Measurements from ENCODE around the gene SAGE1.
"Not testable (repeated sequence)": the region's sequence is repeated elsewhere in the genome, so short reads cannot be mapped to it uniquely, and the experiment has no call there.

The SAGE1 gene, protein sequence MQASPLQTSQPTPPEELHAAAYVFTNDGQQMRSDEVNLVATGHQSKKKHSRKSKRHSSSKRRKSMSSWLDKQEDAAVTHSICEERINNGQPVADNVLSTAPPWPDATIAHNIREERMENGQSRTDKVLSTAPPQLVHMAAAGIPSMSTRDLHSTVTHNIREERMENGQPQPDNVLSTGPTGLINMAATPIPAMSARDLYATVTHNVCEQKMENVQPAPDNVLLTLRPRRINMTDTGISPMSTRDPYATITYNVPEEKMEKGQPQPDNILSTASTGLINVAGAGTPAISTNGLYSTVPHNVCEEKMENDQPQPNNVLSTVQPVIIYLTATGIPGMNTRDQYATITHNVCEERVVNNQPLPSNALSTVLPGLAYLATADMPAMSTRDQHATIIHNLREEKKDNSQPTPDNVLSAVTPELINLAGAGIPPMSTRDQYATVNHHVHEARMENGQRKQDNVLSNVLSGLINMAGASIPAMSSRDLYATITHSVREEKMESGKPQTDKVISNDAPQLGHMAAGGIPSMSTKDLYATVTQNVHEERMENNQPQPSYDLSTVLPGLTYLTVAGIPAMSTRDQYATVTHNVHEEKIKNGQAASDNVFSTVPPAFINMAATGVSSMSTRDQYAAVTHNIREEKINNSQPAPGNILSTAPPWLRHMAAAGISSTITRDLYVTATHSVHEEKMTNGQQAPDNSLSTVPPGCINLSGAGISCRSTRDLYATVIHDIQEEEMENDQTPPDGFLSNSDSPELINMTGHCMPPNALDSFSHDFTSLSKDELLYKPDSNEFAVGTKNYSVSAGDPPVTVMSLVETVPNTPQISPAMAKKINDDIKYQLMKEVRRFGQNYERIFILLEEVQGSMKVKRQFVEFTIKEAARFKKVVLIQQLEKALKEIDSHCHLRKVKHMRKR

DNA sequence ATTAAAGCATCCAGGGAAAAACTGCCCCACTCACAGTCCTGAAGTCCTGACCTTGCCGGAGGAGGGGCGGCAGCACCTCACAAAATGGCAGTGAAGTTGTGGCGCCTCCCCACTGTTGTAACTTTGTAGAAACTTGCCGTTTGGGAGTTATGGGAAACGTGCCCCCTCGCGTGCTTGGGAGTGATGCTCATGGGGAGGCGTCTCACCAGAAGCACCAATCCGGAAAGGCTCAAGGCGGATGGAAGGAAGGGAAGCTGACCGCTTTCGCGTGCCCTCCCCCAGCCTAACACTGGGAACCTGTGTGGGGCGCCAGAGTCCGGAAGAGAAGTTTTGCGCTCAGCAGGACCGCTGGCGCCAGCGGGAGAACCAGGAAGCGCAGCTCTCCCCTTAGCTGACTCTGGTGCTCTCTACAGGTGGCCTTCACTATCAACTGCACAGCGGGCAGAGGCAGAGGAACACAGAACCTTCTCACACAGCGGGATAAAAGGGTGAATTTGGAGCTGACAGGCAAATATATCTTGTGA lies at the start of gene SAGE1, which contains the start of gene CT45A10:
TSS of gene SAGE1 (plus strand) at position 423 of the 524 bp plus-strand sequence. CDS start 2,527 bp downstream, outside the sequence.
TSS of gene CT45A10 (minus strand) at position 151 of the 524 bp plus-strand sequence. CDS start 8,100 bp downstream, outside the sequence.
- no peak for DNase-seq

- not testable (repeated sequence) for DNase-seq
Observed at GRCh38 chrX:135854438-135854837, 39.1 kb upstream of the SAGE1 start, which contains the start of gene CT45A8. CT45A8 (minus strand) TSS chrX:135854538; CDS start chrX:135850783, 3,755 bp downstream.

GRCh38 chrX:135871712-135872111 lies 21.8 kb upstream of the SAGE1 start, which contains the start of gene CT45A9:
CT45A9 (minus strand) TSS chrX:135871812; CDS start chrX:135868061, 3,751 bp downstream.
- not testable (repeated sequence) for DNase-seq

GRCh38 chrX:135882741-135883140 lies 10.8 kb upstream of the SAGE1 start:
- not testable (repeated sequence) for DNase-seq

DNA sequence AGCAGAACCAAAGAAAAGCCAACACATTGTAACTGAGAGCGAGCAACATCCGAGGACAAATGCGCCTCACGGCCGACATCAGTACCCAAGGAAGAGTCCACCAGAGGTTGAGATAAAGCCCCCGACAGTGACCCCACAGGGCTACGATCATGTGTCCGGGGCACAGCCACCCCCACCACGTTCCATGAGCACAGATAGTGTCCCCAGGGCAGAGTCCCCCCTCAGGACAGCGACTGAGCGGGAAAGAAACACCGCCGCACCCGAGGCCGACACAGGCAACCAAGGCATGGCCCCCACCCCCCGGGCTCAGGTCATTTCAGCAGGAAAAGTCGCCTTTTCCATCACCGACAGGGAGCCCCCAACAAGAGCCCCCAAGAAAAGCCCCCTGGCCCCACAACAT lies 5.3 kb upstream of the SAGE1 start:
- DNase-seq, result not testable (repeated sequence)

GRCh38 chrX:135888976-135889375 lies 4.5 kb upstream of the SAGE1 start:
- not testable (repeated sequence) for DNase-seq

- DNase-seq, result no peak
Observed at GRCh38 chrX:135890087-135890585, 3.4 kb upstream of the SAGE1 start.

DNA sequence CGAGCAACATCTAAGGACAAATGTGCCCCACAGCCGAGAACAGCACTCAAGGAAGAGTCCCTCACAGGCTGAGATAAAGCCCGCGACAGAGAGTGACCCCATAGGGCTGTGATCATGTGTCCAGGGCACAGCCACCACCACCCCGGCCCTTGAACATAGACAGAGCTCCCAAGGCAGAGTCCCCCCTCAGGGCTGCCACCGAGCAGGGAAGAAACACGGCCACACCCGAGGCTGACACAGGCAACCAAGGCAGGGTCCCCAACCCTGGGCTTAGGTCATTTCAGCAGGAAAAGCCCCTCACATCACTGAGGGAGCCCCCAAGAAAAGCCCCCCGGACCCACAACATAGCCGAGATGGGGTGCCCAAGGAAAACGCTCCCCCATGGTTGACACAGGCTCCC lies 735 bp upstream of the SAGE1 start:
- DNase-seq, result no peak

GRCh38 chrX:135910251-135910650 lies 16.7 kb downstream of the SAGE1 start:
- no peak for DNase-seq

DNA sequence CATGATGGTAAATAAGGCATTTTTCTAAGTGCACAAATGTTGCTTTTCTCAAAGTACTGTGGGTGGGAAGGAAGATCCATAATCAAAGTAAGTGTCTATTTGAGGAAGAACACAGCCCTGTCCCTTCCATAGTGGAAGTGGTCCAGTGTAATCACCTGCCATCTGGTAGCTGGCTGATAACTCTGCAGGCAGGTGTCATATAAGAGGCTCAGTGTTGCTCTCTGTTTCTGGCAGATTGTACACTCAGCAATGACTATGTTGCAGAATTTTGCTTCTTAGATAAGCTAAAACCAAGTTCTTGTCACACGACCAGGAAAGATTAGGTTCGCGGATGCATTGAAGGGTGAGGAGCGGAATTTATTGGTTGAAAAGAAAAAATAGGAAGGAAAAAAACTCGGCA lies 20.9 kb downstream of the SAGE1 start:
- no peak for DNase-seq

DNA sequence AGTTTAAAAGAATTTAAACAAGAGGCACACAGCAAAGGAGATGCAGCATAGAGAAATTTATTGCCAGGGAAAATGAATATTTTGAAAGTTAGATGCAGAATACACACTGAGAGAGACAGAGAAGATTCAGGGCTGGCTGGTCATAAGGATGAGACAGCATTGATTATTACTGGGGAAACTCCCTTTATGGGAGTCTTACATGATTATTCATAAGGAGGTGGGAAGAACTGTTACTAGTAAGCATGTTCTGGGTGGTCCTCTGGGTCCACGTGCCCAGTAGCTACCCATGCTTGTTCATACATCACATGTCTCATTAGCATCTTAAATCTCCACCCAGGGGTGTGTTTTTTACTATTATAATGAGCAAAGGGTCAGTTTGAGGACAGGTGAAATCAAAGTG lies 27.0 kb downstream of the SAGE1 start:
- DNase-seq, result not testable (repeated sequence)

- DNase-seq, result no peak
Observed at GRCh38 chrX:135923353-135923752, 29.8 kb downstream of the SAGE1 start.

DNA sequence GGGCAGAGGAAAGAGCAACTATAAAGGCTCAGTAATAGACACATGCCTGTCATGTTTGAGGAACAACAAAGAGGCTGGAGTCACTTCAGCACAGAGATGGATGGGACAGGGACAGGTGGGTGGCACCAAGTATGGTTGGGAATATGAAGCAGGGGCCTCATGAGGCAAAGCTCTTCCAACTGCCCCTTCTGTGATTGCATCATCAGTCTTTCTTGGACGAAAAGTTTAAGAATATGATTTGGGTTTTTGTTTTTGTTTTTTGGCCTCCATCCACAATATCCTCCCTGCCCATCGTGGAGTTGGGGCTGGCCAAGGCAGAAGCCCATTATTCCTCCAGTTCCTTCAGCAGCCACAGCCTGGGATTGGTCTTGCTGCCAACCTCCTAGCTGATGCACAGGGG lies 34.4 kb downstream of the SAGE1 start:
- no peak for DNase-seq

- DNase-seq, result peak in 29 of 56 donors; percentile 0 to 46 (median 2)
Observed at GRCh38 chrX:135931644-135932487, 38.4 kb downstream of the SAGE1 start.

DNA sequence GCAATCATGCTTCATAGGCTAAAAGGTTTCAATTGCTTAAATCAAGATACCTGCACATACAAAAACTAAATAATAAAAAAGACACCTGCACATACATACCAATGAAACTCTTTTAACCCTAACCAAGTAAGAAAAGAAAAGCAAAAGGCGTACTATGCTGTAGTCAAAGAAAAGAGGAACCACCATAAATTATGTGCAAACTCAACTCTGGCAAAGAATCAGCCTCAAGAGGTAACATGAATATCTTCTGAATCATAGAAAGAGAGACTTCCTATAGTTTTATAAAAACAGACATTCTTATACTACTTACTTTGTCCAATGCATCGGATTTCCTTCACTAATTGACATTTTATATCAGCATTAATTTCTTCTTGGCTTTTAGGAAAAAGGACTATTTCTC lies 51.0 kb downstream of the SAGE1 start:
- DNase-seq, result no peak

DNA sequence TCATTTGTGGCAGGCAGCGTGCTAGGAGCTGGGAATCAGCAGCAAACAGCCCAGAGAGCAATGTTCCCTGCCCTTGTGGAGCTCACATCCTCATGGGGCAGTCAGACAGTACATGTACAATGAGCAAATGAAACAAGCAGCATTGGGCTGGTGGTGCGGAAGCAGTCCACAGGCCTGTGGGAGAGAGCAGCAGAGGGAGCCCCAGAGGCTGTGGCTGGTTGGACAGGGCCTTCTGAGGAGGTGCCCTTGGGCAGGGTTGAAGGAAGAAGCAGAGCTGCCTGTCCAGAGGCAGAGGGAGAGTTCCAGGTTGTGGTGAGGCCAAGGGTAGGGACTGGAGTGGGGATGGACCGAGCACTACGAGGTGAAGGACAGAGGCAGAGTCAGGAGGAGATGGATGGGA lies 57.8 kb downstream of the SAGE1 start:
- DNase-seq, result no peak
